BJ (cell line): ENCODE results near the gene ZNF83. TPM values are rescaled to one million over a fixed set of nuclear protein-coding genes. Genes with fewer than 3 reads are reported as not detected.

Experiments used
- CTCF ChIA-PET: fragments of 350-600 bp; formaldehyde crosslinking; extraction: SDS; loops from one replicate; lab custom pipeline; 2021; ENCODE audit warnings: antibody characterized with exemption, inconsistent platforms; lab: Yijun Ruan, JAX
- POLR2A ChIA-PET: fragments of 300-600 bp; sonication (Branson Sonifier 250); formaldehyde crosslinking; extraction: SDS; loops from one replicate; lab custom pipeline; 2021; ENCODE audit warnings: antibody characterized with exemption; lab: Charles Lee
- DNase-seq: peaks from one replicate; pipeline ENCODE4 v3.0.0-alpha.2; 2011; ENCODE audit warnings: low read depth
- H3K27me3 ChIP-seq: 2 replicates; pipeline ENCODE4 v1.6.0; 2011; ENCODE audit warnings: low read length; ENCODE audit not compliant: control insufficient read depth, insufficient read depth
- H3K36me3 ChIP-seq: 2 replicates; pipeline ENCODE4 v1.5.1; 2011; ENCODE audit warnings: low read length; ENCODE audit not compliant: control insufficient read depth, insufficient read depth
- H3K4me3 ChIP-seq: 2 replicates; pipeline ENCODE4 v1.5.1; 2011; ENCODE audit warnings: low read depth, mild to moderate bottlenecking, control low read depth, low read length
- polyA plus RNA-seq: library from polyadenylated mRNA; depleted of rRNA; stranded (reverse); fragments of >200 nt; gene quantifications from 2 replicates; pipeline ENCODE4 v1.2.3, GENCODE V29; 2011
- TF ChIP-seq, protein P1 (sequence below): IDR thresholded peaks from 2 replicates; pipeline ENCODE4 v1.5.1; 2011; ENCODE audit warnings: low read depth, mild to moderate bottlenecking, control low read depth, inconsistent platforms, low read length, moderate library complexity; ENCODE audit not compliant: insufficient read depth

Gene ZNF83
- polyA plus RNA-seq, 1 experiment: 23.7 TPM

DNA sequence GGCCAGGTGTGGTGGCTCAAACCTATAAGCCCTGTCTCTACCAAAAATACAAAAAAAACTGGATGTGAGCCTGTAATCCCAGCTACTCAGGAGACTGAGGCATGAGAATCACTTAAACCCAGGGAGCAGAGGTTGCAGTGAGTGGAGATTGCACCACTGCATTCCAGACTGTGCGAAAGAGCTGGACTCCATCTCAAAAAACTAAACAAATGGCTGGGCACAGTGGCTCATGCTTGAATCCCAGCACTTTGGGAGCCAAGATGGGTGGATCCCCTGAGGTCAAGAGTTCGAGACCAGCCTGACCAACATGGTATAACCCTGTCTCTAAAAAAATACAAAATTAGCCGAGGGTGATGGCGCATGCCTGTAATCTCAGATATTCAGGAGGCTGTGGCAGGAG is 34.9 kb upstream of the ZNF83 start:
- no peak for DNase-seq
- TF ChIP-seq, protein P1, sequence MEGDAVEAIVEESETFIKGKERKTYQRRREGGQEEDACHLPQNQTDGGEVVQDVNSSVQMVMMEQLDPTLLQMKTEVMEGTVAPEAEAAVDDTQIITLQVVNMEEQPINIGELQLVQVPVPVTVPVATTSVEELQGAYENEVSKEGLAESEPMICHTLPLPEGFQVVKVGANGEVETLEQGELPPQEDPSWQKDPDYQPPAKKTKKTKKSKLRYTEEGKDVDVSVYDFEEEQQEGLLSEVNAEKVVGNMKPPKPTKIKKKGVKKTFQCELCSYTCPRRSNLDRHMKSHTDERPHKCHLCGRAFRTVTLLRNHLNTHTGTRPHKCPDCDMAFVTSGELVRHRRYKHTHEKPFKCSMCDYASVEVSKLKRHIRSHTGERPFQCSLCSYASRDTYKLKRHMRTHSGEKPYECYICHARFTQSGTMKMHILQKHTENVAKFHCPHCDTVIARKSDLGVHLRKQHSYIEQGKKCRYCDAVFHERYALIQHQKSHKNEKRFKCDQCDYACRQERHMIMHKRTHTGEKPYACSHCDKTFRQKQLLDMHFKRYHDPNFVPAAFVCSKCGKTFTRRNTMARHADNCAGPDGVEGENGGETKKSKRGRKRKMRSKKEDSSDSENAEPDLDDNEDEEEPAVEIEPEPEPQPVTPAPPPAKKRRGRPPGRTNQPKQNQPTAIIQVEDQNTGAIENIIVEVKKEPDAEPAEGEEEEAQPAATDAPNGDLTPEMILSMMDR: no peak
- H3K27me3 ChIP-seq: no peaks in the 10 kb centered on the region
- H3K4me3 ChIP-seq: no peak overlapping the region
- CTCF ChIA-PET: interaction anchor here (0.6 kb wide), 1 partner anchor 315 kb away, joined by 5 read pairs; no protein-coding TSS in a partner anchor
- POLR2A ChIA-PET: interaction anchor here (0.7 kb wide), 1 partner anchor 16 kb away, joined by 4 read pairs; no protein-coding TSS in a partner anchor
- peaks cover 2% of the 10 kb centered on the region; the same call in 1 of the 2 replicates for H3K36me3 ChIP-seq

DNA sequence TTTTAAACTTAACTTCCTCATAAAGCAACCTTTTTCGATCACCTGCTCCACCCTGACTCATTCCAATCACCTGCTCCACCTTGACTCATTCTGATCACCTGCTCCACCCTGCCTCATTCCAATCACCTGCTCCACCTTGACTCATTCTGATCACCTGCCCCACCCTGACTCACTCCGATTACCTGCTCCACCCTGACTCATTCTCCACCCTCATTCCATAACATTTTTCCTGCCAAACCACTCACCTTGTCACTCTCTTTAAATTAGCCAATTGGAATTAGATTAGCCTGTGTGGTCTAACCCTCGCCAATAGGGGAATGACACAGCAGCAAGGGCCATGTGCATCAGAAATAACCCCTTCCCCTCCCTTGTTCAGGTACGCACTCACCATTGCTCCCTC is 31.9 kb upstream of the ZNF83 start:
- POLR2A ChIA-PET: no interaction called here
- no peak for DNase-seq
- Histone ChIP-seq H3K36me3 (peaks cover 2% of the 10 kb centered on the region; the same call in 1 of the 2 replicates), H3K27me3 (no peaks in the 10 kb centered on the region), H3K4me3 (no peak overlapping the region)
- TF ChIP-seq, protein P1: no peak
- CTCF ChIA-PET: no interaction called here

DNA sequence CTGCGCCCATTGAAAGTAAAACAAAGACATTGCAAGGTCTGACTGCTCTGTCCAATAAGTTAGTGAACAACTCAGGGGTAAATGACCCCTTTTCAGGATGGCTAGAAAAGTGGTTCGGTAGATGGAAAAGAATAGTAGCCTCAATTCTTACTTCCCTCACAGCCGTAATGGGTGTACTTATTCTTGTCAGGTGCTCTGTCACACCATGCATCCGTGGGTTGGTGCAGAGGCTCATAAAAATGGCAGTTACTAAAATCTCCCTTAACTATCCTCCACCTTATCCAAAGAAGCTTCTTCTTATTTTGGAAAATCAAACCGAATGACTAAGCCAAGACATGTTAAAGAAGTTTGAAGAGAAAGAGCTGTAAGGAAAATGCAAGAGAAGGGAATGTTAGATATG is 31.4 kb upstream of the ZNF83 start:
- Histone ChIP-seq H3K27me3 (no peaks in the 10 kb centered on the region), H3K36me3 (peaks cover 2% of the 10 kb centered on the region; the same call in 1 of the 2 replicates), H3K4me3 (no peak overlapping the region)
- POLR2A ChIA-PET: no interaction called here
- DNase-seq: no peak
- TF ChIP-seq, protein P1: no peak
- CTCF ChIA-PET: no interaction called here

DNA sequence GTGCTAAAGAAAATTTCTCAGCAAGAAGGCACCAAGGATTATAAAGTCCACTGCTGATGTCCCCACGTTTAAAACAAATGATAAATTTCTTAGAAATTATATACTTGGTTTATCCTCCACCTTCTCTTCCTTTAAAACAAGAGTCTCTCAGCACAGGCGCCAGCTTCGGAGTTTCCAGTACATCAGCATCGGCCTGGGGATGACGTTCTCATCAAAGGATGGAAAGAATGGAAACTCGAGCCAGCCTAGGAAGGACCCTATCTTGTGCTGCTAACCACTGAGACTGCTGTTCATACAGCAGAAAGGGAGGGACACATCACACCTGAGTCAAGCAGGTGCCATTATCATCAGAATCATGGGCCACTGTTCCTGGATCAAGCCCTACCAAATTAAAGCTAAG is 29.8 kb upstream of the ZNF83 start:
- ChIA-PET POLR2A (no interaction called here), CTCF (no interaction called here)
- Histone ChIP-seq H3K36me3 (peaks cover 2% of the 10 kb centered on the region; the same call in 1 of the 2 replicates), H3K27me3 (no peaks in the 10 kb centered on the region), H3K4me3 (no peak overlapping the region)
- no peak for DNase-seq
- TF ChIP-seq, protein P1: no peak

DNA sequence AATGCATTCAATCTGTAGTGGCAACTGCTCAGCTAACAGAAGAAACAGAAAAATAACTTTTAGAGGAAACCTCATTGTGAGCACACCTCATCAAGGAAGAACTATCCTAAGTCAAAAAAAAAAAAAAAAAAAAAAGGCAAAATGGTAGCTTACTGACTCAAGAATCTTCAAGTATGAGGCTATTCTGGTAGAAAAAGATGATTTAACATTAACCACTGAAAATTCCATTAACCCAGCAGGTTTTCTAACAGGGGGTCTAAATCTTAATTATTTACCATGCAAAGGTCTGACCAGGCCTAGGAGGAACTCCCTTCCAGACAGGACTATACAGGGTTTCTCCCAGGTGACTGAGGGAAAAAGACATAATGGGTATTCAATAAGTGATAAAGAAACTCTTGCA is 28.4 kb upstream of the ZNF83 start:
- POLR2A ChIA-PET: no interaction called here
- peaks cover 2% of the 10 kb centered on the region; the same call in 1 of the 2 replicates for H3K36me3 ChIP-seq
- H3K4me3 ChIP-seq: no peak overlapping the region
- TF ChIP-seq, protein P1: no peak
- no peaks in the 10 kb centered on the region for H3K27me3 ChIP-seq
- CTCF ChIA-PET: no interaction called here
- DNase-seq: no peak
